ENCODE measurements around the gene LONRF2. TPM values are rescaled to one million over a fixed set of nuclear protein-coding genes. Genes with fewer than 3 reads are reported as not detected.
A peak's percentile ranks its signal among the peaks of the same experiment; 100 is the strongest.
"Not testable (repeated sequence)": the region's sequence is repeated elsewhere in the genome, so short reads cannot be mapped to it uniquely, and the experiment has no call there.

Gene LONRF2
- polyA plus RNA-seq (2013, experiment 1 of 2), result 0.06 TPM
- 0.04 TPM for polyA plus RNA-seq (2013, experiment 2 of 2)

GRCh38 chr2:100321866-100322820, at the start of gene LONRF2:
LONRF2 (minus strand) TSS chr2:100322501; CDS start chr2:100322093, 408 bp downstream.
- peaks cover 20% of the 10 kb centered on the region for H3K9me3 ChIP-seq (ENCODE audit: control insufficient read depth, low read length)
- H2AK5ac ChIP-seq (ENCODE audit: low read length, severe bottlenecking), result no peak within 1 kb of the TSS
- peak within 1 kb of the TSS; percentile 84 for H3K4me2 ChIP-seq (ENCODE audit: low read length, poor library complexity, severe bottlenecking)
- H3K4me3 ChIP-seq (ENCODE audit: insufficient read depth in 1 of 2, low read depth in 1 of 2, low read length in 2 of 2), result peak within 1 kb of the TSS; percentile 62 to 73
- peak within 1 kb of the TSS in 1 of 2 experiments; percentile 24 for H3K18ac ChIP-seq (ENCODE audit: low read depth in 1 of 2, low read length in 2 of 2)
- DNase-seq, result peak; percentile 2
- H2AFZ ChIP-seq (ENCODE audit: low read depth, low read length), result peak within 1 kb of the TSS; percentile 82
- H3K36me3 ChIP-seq (ENCODE audit: control insufficient read depth in 1 of 2, insufficient read depth in 2 of 2, low read depth in 1 of 2, low read length in 2 of 2), result no peaks in the 10 kb centered on the region
- H3K79me1 ChIP-seq (replicated peaks; ENCODE audit: low read length, poor library complexity, severe bottlenecking), result no peaks in the 10 kb centered on the region
- no peak within 1 kb of the TSS for H4K91ac ChIP-seq (ENCODE audit: low read length)
- H3K4ac ChIP-seq (ENCODE audit: low read depth in 1 of 2, low read length in 2 of 2), result no peak within 1 kb of the TSS
- 2% methylated on average over 89 of the region's 113 CpGs for WGBS
- H2BK12ac ChIP-seq (ENCODE audit: low read length in 2 of 2), result no peak within 1 kb of the TSS
- H3K27me3 ChIP-seq (ENCODE audit: control insufficient read depth in 1 of 2, insufficient read depth in 1 of 2, low read length in 2 of 2), result peaks cover 27 to 60% of the 10 kb centered on the region in 2 experiments
- no peak within 1 kb of the TSS for H3K9ac ChIP-seq (ENCODE audit: low read length)
- no peak within 1 kb of the TSS for H2BK5ac ChIP-seq (ENCODE audit: low read depth, low read length, poor library complexity, severe bottlenecking)
- H3K4me1 ChIP-seq (ENCODE audit: control insufficient read depth, insufficient read depth, low read depth, low read length), result peaks cover 10% of the 10 kb centered on the region
- H3K23ac ChIP-seq (ENCODE audit: low read length in 2 of 2), result peak within 1 kb of the TSS in 1 of 2 experiments; percentile 5
- H4K8ac ChIP-seq (ENCODE audit: low read length), result no peak within 1 kb of the TSS
- H3K27ac ChIP-seq (ENCODE audit: low read length, poor library complexity, severe bottlenecking), result no peak within 1 kb of the TSS
- H2BK15ac ChIP-seq (ENCODE audit: low read depth, poor library complexity, severe bottlenecking), result no peak within 1 kb of the TSS
- H3K14ac ChIP-seq (ENCODE audit: low read length in 2 of 2), result no peak within 1 kb of the TSS
- H2BK120ac ChIP-seq (ENCODE audit: low read depth, low read length), result no peak within 1 kb of the TSS

DNA sequence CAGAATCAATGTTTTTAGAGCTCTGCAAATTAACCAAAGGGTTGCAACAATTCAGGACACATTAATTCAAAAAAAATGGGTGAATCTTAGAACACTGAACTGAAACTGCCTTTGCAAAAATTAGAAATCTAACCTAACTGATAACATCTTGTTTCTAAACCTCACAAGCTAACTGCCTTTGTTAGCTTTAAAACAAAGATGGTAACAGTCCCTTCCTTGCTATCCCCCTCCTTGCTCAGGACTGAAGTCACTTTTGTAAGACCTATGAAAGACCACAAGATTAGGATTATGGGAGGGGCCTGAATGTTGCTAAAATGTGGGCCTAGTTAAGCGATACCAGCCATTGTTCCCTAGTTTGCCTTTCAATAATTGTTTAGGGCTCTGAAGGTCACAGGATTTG, 44.9 kb upstream of the LONRF2 start:
- Histone ChIP-seq H3K18ac (ENCODE audit: low read depth in 1 of 2, low read length in 2 of 2) (no peak overlapping the region), H3K9ac (ENCODE audit: low read length) (no peak overlapping the region), H3K4me1 (ENCODE audit: control insufficient read depth, insufficient read depth, low read depth, low read length) (no peaks in the 10 kb centered on the region), H2AK5ac (ENCODE audit: low read length, severe bottlenecking) (no peak overlapping the region), H4K8ac (ENCODE audit: low read length) (no peak overlapping the region), H3K4ac (ENCODE audit: low read depth in 1 of 2, low read length in 2 of 2) (no peak overlapping the region), H2BK120ac (ENCODE audit: low read depth, low read length) (no peak overlapping the region), H2BK12ac (ENCODE audit: low read length in 2 of 2) (no peak overlapping the region), H2AFZ (ENCODE audit: low read depth, low read length) (no peak overlapping the region), H3K9me3 (ENCODE audit: control insufficient read depth, low read length) (peaks cover 16% of the 10 kb centered on the region), H2BK5ac (ENCODE audit: low read depth, low read length, poor library complexity, severe bottlenecking) (no peak overlapping the region), H3K4me2 (ENCODE audit: low read length, poor library complexity, severe bottlenecking) (no peak overlapping the region), H3K27me3 (ENCODE audit: control insufficient read depth in 1 of 2, insufficient read depth in 1 of 2, low read length in 2 of 2) (peaks cover 0 to 4% of the 10 kb centered on the region in 2 experiments), H3K23ac (ENCODE audit: low read length in 2 of 2) (no peak overlapping the region), H3K36me3 (ENCODE audit: control insufficient read depth in 1 of 2, insufficient read depth in 2 of 2, low read depth in 1 of 2, low read length in 2 of 2) (no peaks in the 10 kb centered on the region), H3K27ac (ENCODE audit: low read length, poor library complexity, severe bottlenecking) (no peak overlapping the region), H3K14ac (ENCODE audit: low read length in 2 of 2) (no peak overlapping the region), H3K4me3 (ENCODE audit: insufficient read depth in 1 of 2, low read depth in 1 of 2, low read length in 2 of 2) (no peak overlapping the region), H4K91ac (ENCODE audit: low read length) (no peak overlapping the region), H2BK15ac (ENCODE audit: low read depth, poor library complexity, severe bottlenecking) (no peak overlapping the region), H3K79me1 (replicated peaks; ENCODE audit: low read length, poor library complexity, severe bottlenecking) (no peaks in the 10 kb centered on the region)
- 100% methylated on average over 1 of the region's 1 CpG for WGBS
- DNase-seq, result no peak

DNA sequence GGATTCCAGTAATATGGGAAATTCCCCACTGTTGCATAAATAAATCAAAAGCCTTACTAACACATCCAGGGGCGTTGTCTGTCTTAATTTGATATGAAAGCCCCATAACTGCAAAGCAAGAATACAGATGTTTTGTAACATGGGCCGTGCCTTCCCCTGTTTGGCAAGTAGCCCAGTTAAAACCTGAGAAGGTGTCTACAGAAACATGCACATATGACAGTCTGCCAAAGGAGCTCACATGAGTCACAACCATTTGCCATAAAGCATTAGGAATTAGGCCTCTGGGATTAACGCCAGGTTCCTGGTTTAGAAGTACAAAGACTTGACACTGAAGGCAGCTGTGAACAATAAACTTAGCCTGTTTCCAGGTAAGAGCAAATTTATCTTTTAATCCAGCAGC, 43.1 kb upstream of the LONRF2 start:
- H2AFZ ChIP-seq (ENCODE audit: low read depth, low read length), result no peak overlapping the region
- H3K14ac ChIP-seq (ENCODE audit: low read length in 2 of 2), result no peak overlapping the region
- H4K91ac ChIP-seq (ENCODE audit: low read length), result no peak overlapping the region
- H2BK5ac ChIP-seq (ENCODE audit: low read depth, low read length, poor library complexity, severe bottlenecking), result no peak overlapping the region
- H2BK12ac ChIP-seq (ENCODE audit: low read length in 2 of 2), result no peak overlapping the region
- H3K4me3 ChIP-seq (ENCODE audit: insufficient read depth in 1 of 2, low read depth in 1 of 2, low read length in 2 of 2), result no peak overlapping the region
- no peak overlapping the region for H3K9ac ChIP-seq (ENCODE audit: low read length)
- H2AK5ac ChIP-seq (ENCODE audit: low read length, severe bottlenecking), result no peak overlapping the region
- WGBS, result 65% methylated on average over 3 of the region's 3 CpGs
- H3K18ac ChIP-seq (ENCODE audit: low read depth in 1 of 2, low read length in 2 of 2), result no peak overlapping the region
- H3K4me1 ChIP-seq (ENCODE audit: control insufficient read depth, insufficient read depth, low read depth, low read length), result no peaks in the 10 kb centered on the region
- H3K79me1 ChIP-seq (replicated peaks; ENCODE audit: low read length, poor library complexity, severe bottlenecking), result no peaks in the 10 kb centered on the region
- no peak overlapping the region for H3K23ac ChIP-seq (ENCODE audit: low read length in 2 of 2)
- H3K9me3 ChIP-seq (ENCODE audit: control insufficient read depth, low read length), result peaks cover 9% of the 10 kb centered on the region
- H2BK120ac ChIP-seq (ENCODE audit: low read depth, low read length), result no peak overlapping the region
- no peak overlapping the region for H3K27ac ChIP-seq (ENCODE audit: low read length, poor library complexity, severe bottlenecking)
- DNase-seq, result peak; percentile 37
- no peaks in the 10 kb centered on the region for H3K36me3 ChIP-seq (ENCODE audit: control insufficient read depth in 1 of 2, insufficient read depth in 2 of 2, low read depth in 1 of 2, low read length in 2 of 2)
- H3K4me2 ChIP-seq (ENCODE audit: low read length, poor library complexity, severe bottlenecking), result no peak overlapping the region
- H3K27me3 ChIP-seq (ENCODE audit: control insufficient read depth in 1 of 2, insufficient read depth in 1 of 2, low read length in 2 of 2), result peaks cover 0 to 4% of the 10 kb centered on the region in 2 experiments
- no peak overlapping the region for H4K8ac ChIP-seq (ENCODE audit: low read length)
- H2BK15ac ChIP-seq (ENCODE audit: low read depth, poor library complexity, severe bottlenecking), result no peak overlapping the region
- no peak overlapping the region for H3K4ac ChIP-seq (ENCODE audit: low read depth in 1 of 2, low read length in 2 of 2)

- not testable (repeated sequence) for H2BK120ac ChIP-seq (ENCODE audit: low read depth, low read length); H3K18ac ChIP-seq (ENCODE audit: low read depth in 1 of 2, low read length in 2 of 2); H3K79me1 ChIP-seq (replicated peaks; ENCODE audit: low read length, poor library complexity, severe bottlenecking); H3K4ac ChIP-seq (ENCODE audit: low read depth in 1 of 2, low read length in 2 of 2); H2AK5ac ChIP-seq (ENCODE audit: low read length, severe bottlenecking); H3K9ac ChIP-seq (ENCODE audit: low read length); H3K27me3 ChIP-seq (ENCODE audit: control insufficient read depth in 1 of 2, insufficient read depth in 1 of 2, low read length in 2 of 2); H3K9me3 ChIP-seq (ENCODE audit: control insufficient read depth, low read length); H3K4me3 ChIP-seq (ENCODE audit: insufficient read depth in 1 of 2, low read depth in 1 of 2, low read length in 2 of 2); H2BK5ac ChIP-seq (ENCODE audit: low read depth, low read length, poor library complexity, severe bottlenecking); H3K23ac ChIP-seq (ENCODE audit: low read length in 2 of 2); H3K4me2 ChIP-seq (ENCODE audit: low read length, poor library complexity, severe bottlenecking); H3K14ac ChIP-seq (ENCODE audit: low read length in 2 of 2); H2BK15ac ChIP-seq (ENCODE audit: low read depth, poor library complexity, severe bottlenecking); H3K4me1 ChIP-seq (ENCODE audit: control insufficient read depth, insufficient read depth, low read depth, low read length); H3K27ac ChIP-seq (ENCODE audit: low read length, poor library complexity, severe bottlenecking); H3K36me3 ChIP-seq (ENCODE audit: control insufficient read depth in 1 of 2, insufficient read depth in 2 of 2, low read depth in 1 of 2, low read length in 2 of 2); DNase-seq; H2AFZ ChIP-seq (ENCODE audit: low read depth, low read length); H4K8ac ChIP-seq (ENCODE audit: low read length); H2BK12ac ChIP-seq (ENCODE audit: low read length in 2 of 2); H4K91ac ChIP-seq (ENCODE audit: low read length)
- 77% methylated on average over 7 of the region's 7 CpGs for WGBS
These were observed 40.0 kb upstream of the LONRF2 start for GRCh38 chr2:100362269-100362668.

Data from mesenchymal stem cell (in vitro differentiated cells and primary cell).